ENCODE data around the gene OTUD4. TPM values are rescaled to one million over a fixed set of nuclear protein-coding genes. Genes with fewer than 3 reads are reported as not detected.

OTUD4 gene
- total RNA-seq, 1 donor: 77.1 TPM

GRCh38 chr4:145108128-145108527 is 72.3 kb downstream of the OTUD4 start:
- Histone ChIP-seq H3K4me3 (ENCODE audit: low read length) (no peak overlapping the region), H3K9me3 (ENCODE audit: low read depth, low read length) (no peaks in the 10 kb centered on the region), H3K27me3 (ENCODE audit: insufficient read depth, low read length) (no peaks in the 10 kb centered on the region), H3K4me1 (ENCODE audit: insufficient read depth, low read length) (peaks cover 4% of the 10 kb centered on the region)

- H3K27me3 ChIP-seq (ENCODE audit: insufficient read depth, low read length): no peaks in the 10 kb centered on the region
- H3K9me3 ChIP-seq (ENCODE audit: low read depth, low read length): no peaks in the 10 kb centered on the region
- H3K4me1 ChIP-seq (ENCODE audit: insufficient read depth, low read length): peaks cover 13% of the 10 kb centered on the region
- H3K4me3 ChIP-seq (ENCODE audit: low read length): no peak overlapping the region
Measured at GRCh38 chr4:145107126-145107525, 73.3 kb downstream of the OTUD4 start.

GRCh38 chr4:145103496-145103895 is 76.9 kb downstream of the OTUD4 start:
- Histone ChIP-seq H3K9me3 (ENCODE audit: low read depth, low read length) (no peaks in the 10 kb centered on the region), H3K4me1 (ENCODE audit: insufficient read depth, low read length) (peaks cover 41% of the 10 kb centered on the region), H3K4me3 (ENCODE audit: low read length) (no peak overlapping the region), H3K27me3 (ENCODE audit: insufficient read depth, low read length) (no peaks in the 10 kb centered on the region)

GRCh38 chr4:145102619-145103018 is 77.8 kb downstream of the OTUD4 start:
- Histone ChIP-seq H3K4me3 (ENCODE audit: low read length) (no peak overlapping the region), H3K4me1 (ENCODE audit: insufficient read depth, low read length) (peaks cover 42% of the 10 kb centered on the region), H3K9me3 (ENCODE audit: low read depth, low read length) (no peaks in the 10 kb centered on the region)

GRCh38 chr4:145101091-145101490 is 79.3 kb downstream of the OTUD4 start:
- Histone ChIP-seq H3K4me1 (ENCODE audit: insufficient read depth, low read length) (peaks cover 57% of the 10 kb centered on the region), H3K27me3 (ENCODE audit: insufficient read depth, low read length) (no peaks in the 10 kb centered on the region)

More at GRCh38 chr4:145102619-145103018, 77.8 kb downstream of the OTUD4 start:
- H3K27me3 ChIP-seq (ENCODE audit: insufficient read depth, low read length): no peaks in the 10 kb centered on the region

GRCh38 chr4:145099653-145100052 is 80.7 kb downstream of the OTUD4 start:
- H3K9me3 ChIP-seq (ENCODE audit: low read depth, low read length): no peaks in the 10 kb centered on the region
- H3K27me3 ChIP-seq (ENCODE audit: insufficient read depth, low read length): no peaks in the 10 kb centered on the region
- H3K4me3 ChIP-seq (ENCODE audit: low read length): no peak overlapping the region
- peaks cover 61% of the 10 kb centered on the region for H3K4me1 ChIP-seq (ENCODE audit: insufficient read depth, low read length)

More at GRCh38 chr4:145101091-145101490, 79.3 kb downstream of the OTUD4 start:
- Histone ChIP-seq H3K4me3 (ENCODE audit: low read length) (no peak overlapping the region), H3K9me3 (ENCODE audit: low read depth, low read length) (no peaks in the 10 kb centered on the region)

GRCh38 chr4:145098675-145099037 is 81.7 kb downstream of the OTUD4 start:
- H3K9me3 ChIP-seq (ENCODE audit: low read depth, low read length): peaks cover 7% of the 10 kb centered on the region
- no peaks in the 10 kb centered on the region for H3K27me3 ChIP-seq (ENCODE audit: insufficient read depth, low read length)
- peak overlapping the region; percentile 91 for H3K4me3 ChIP-seq (ENCODE audit: low read length)
- peaks cover 60% of the 10 kb centered on the region for H3K4me1 ChIP-seq (ENCODE audit: insufficient read depth, low read length)

GRCh38 chr4:145097821-145098674 is 82.3 kb downstream of the OTUD4 start, which contains the start of the genes ABCE1 and ANAPC10:
Gene ABCE1 (plus strand): TSS chr4:145098311. CDS start chr4:145104413, 6,102 bp downstream.
Gene ANAPC10 (minus strand): TSS chr4:145098196. CDS start chr4:145096099, 2,097 bp downstream.
- Histone ChIP-seq H3K4me1 (ENCODE audit: insufficient read depth, low read length) (peaks cover 57% of the 10 kb centered on the region), H3K4me3 (ENCODE audit: low read length) (peak within 1 kb of the TSS; percentile 91), H3K27me3 (ENCODE audit: insufficient read depth, low read length) (no peaks in the 10 kb centered on the region)

GRCh38 chr4:145097331-145097820 is 83.0 kb downstream of the OTUD4 start:
- no peaks in the 10 kb centered on the region for H3K27me3 ChIP-seq (ENCODE audit: insufficient read depth, low read length)
- peak overlapping the region; percentile 91 for H3K4me3 ChIP-seq (ENCODE audit: low read length)
- peaks cover 50% of the 10 kb centered on the region for H3K4me1 ChIP-seq (ENCODE audit: insufficient read depth, low read length)
- peaks cover 12% of the 10 kb centered on the region for H3K9me3 ChIP-seq (ENCODE audit: low read depth, low read length)

More at GRCh38 chr4:145097821-145098674, 82.3 kb downstream of the OTUD4 start, which contains the start of the genes ABCE1 and ANAPC10:
- H3K9me3 ChIP-seq (ENCODE audit: low read depth, low read length): peaks cover 12% of the 10 kb centered on the region

- no peaks in the 10 kb centered on the region for H3K27me3 ChIP-seq (ENCODE audit: insufficient read depth, low read length)
- H3K9me3 ChIP-seq (ENCODE audit: low read depth, low read length): peaks cover 12% of the 10 kb centered on the region
- peaks cover 22% of the 10 kb centered on the region for H3K4me1 ChIP-seq (ENCODE audit: insufficient read depth, low read length)
- H3K4me3 ChIP-seq (ENCODE audit: low read length): no peak overlapping the region
Measured at GRCh38 chr4:145093638-145094037, 86.8 kb downstream of the OTUD4 start.

- H3K27me3 ChIP-seq (ENCODE audit: insufficient read depth, low read length): no peaks in the 10 kb centered on the region
- H3K4me3 ChIP-seq (ENCODE audit: low read length): no peak overlapping the region
- peaks cover 9% of the 10 kb centered on the region for H3K4me1 ChIP-seq (ENCODE audit: insufficient read depth, low read length)
- peaks cover 12% of the 10 kb centered on the region for H3K9me3 ChIP-seq (ENCODE audit: low read depth, low read length)
Measured at GRCh38 chr4:145090380-145090779, 90.0 kb downstream of the OTUD4 start.

- peaks cover 6% of the 10 kb centered on the region for H3K4me1 ChIP-seq (ENCODE audit: insufficient read depth, low read length)
- H3K4me3 ChIP-seq (ENCODE audit: low read length): no peak overlapping the region
- H3K27me3 ChIP-seq (ENCODE audit: insufficient read depth, low read length): no peaks in the 10 kb centered on the region
- no peaks in the 10 kb centered on the region for H3K9me3 ChIP-seq (ENCODE audit: low read depth, low read length)
Measured at GRCh38 chr4:145083891-145084605, 96.3 kb downstream of the OTUD4 start.
